GM23338 (cell line): ENCODE measurements around the gene TENM4.

Source experiments
- CREB1 ChIP-seq: fragments of 250-450 bp; sonication (Bioruptor Pico); IDR thresholded peaks from 2 replicates; pipeline ENCODE4 v1.5.0; 2020; ENCODE audit warnings: low read depth, mild to moderate bottlenecking, moderate library complexity
- CTCF ChIP-seq, 2 experiments: fragments of 200-600 bp in 1 of 2; sonication (generic) in 1 of 2; conservative IDR thresholded peaks; 2 replicates each; pipeline versions ENCODE4 v1.5.1 to v1.6.1; 2016 to 2017; ENCODE audit warnings: antibody characterized with exemption in 2 of 2, low read depth in 2 of 2, mild to moderate bottlenecking in 2 of 2, moderate library complexity in 1 of 2
- ETS1 ChIP-seq: IDR thresholded peaks from 2 replicates; pipeline ENCODE4 v1.6.1; 2016; ENCODE audit warnings: antibody characterized with exemption
- EZH2 ChIP-seq: fragments of 200-600 bp; sonication (generic); IDR thresholded peaks from one replicate; pipeline ENCODE4 v1.8.0; 2017; ENCODE audit warnings: antibody characterized with exemption, mild to moderate bottlenecking, low read depth; ENCODE audit not compliant: unreplicated experiment
- EZH2phosphoT487 ChIP-seq: fragments of 200-600 bp; sonication (generic); IDR thresholded peaks from one replicate; pipeline ENCODE4 v1.8.1; 2018; ENCODE audit warnings: antibody characterized with exemption; ENCODE audit not compliant: unreplicated experiment
- JUNB ChIP-seq: IDR thresholded peaks from one replicate; pipeline ENCODE4 v1.6.1; 2016; ENCODE audit warnings: antibody characterized with exemption; ENCODE audit not compliant: unreplicated experiment
- NANOG ChIP-seq: IDR thresholded peaks from 2 replicates; pipeline ENCODE4 v1.6.1; 2016; ENCODE audit warnings: antibody characterized with exemption, borderline replicate concordance
- POLR2AphosphoS5 ChIP-seq: IDR thresholded peaks from 2 replicates; pipeline ENCODE4 v1.6.1; 2016; ENCODE audit warnings: antibody characterized with exemption, low read depth
- REST ChIP-seq: IDR thresholded peaks from one replicate; pipeline ENCODE4 v1.6.1; 2018; ENCODE audit warnings: antibody characterized with exemption; ENCODE audit not compliant: unreplicated experiment
- STAT1 ChIP-seq: IDR thresholded peaks from one replicate; pipeline ENCODE4 v1.6.1; 2016; ENCODE audit warnings: antibody characterized with exemption; ENCODE audit not compliant: unreplicated experiment
- ZNF331 ChIP-seq: fragments of 250-450 bp; sonication (Bioruptor Pico); IDR thresholded peaks from 2 replicates; pipeline ENCODE4 v1.5.0; 2020; ENCODE audit warnings: low read depth, mild to moderate bottlenecking, moderate library complexity

GRCh38 chr11:78828676-78829075 lies 612.2 kb downstream of the TENM4 start:
- TF ChIP-seq CTCF (conservative IDR thresholded peaks at IDR 0.05; ENCODE audit: low read depth in 2 of 2) = no peak
- no peak for TF ChIP-seq CREB1 (CRISPR knock-in tag)
- no peak for TF ChIP-seq JUNB
- TF ChIP-seq POLR2AphosphoS5 = no peak
- no peak for TF ChIP-seq EZH2
- TF ChIP-seq NANOG = no peak
- TF ChIP-seq EZH2phosphoT487 = no peak
- TF ChIP-seq REST = no peak
- no peak for TF ChIP-seq ZNF331 (CRISPR knock-in tag)
- TF ChIP-seq STAT1 = no peak
- no peak for TF ChIP-seq ETS1
